ENCODE measurements around the gene ZNF714.

The ZNF714 gene

DNA sequence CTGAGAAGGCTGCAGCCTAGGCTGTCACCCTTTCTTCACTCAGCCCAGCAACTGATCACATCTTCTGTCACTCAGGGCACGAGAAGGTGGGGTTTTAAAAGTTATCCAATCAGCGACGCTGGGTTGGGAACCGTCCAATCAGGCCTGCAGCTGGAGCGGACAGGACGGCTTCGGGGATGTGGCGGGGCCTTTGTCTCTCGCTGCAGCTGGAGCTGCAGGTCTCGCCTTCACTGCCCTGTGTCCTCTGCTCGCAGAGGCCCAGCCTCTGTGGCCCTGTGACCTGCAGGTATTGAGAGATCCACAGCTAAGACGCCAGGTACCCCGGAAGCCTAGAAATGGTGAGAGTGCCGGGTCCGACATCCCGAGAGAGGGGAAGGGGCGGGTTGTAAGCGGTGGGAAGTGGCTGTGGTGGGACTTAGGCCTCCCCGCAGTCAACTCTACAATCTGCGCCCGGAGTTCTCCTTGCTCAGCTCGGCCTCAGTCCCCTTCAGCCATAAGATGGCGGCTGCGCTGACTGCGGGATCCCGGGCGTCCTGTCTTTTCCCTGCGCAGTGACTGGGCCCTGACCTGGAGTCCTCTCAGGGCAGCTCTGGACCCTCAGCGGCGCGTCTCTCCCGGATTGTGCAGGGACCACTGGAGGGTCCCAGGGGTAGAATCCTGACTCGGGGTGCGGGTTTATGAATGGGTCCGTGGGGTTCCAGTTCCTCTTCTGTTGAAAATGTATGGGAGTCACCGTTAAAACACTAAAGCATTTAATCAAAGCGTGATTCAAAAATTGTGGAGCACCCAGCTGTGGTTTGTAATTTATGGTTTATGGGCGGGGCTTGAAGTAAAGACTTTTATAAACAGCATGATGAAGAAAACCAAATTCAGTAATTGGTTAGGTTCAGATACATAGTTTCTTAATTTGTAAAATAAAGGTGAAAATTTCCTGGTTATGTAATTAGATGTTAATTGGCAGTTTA, at the start of gene ZNF714:
ZNF714 (plus strand) TSS at position 193 of the 965 bp plus-strand sequence. CDS start 16,066 bp downstream, outside the sequence.
- DNase-seq (ENCODE audit: low read depth in 2 of 2) = peak; percentile 38 to 71

DNA sequence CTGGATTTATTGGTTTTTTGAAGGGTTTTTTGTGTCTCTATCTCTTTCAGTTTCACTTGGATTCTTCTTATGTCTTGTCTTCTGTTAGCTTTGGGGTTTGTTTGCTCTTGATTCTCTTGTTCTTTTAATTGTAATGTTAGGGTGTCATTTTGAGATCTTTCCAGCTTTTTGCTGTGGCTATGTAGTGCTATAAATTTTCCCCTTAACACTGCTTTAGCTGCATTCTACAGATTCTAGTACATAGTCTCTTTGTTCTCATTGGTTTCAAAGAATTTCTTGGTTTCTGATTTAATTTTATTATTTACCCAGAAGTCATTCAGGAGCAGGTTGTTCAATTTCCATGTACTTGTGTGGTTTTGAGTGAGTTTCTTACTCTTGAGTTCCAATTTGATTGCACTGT, 37.0 kb upstream of the ZNF714 start:
- no peak for DNase-seq (ENCODE audit: low read depth in 2 of 2)

DNA sequence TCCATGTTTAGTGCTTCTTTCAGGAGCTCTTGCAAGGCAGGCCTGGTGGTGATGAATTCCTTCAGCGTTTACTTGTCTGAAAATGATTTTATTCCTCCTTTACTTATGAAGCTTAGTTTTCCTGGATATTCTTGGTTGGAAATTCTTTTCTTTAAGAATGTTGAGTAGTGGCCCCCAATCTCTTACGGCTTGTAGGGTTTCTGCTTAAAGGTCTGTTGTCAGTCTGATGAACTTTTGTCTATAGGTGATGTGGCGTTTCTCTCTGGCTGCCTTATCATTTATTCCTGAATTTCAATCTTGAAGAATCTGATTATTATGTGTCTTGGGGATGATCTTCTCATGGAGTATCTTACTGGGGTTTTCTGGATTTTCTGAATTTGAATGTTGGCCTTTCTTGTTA, 35.5 kb upstream of the ZNF714 start:
- DNase-seq (ENCODE audit: low read depth in 2 of 2) = no peak

DNA sequence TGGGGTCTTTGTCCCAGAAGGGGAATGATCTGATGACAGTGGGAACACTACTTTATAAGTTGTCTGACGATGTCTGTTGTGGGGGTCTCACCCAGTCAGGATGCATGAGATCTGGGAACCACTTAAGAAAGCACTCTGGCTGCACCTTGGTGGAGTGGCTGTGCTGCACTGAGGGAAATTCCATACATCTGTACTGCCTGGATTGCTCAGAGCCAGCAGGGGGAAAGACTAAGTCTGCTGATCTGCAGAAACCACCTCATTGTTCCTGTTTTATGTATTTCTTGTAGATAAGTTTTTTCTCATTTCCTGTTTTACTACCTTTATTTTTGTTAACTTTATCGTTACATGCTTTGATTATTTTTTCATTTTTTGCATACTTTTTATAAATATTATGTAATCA, 34.3 kb upstream of the ZNF714 start:
- no peak for DNase-seq (ENCODE audit: low read depth in 2 of 2)

DNA sequence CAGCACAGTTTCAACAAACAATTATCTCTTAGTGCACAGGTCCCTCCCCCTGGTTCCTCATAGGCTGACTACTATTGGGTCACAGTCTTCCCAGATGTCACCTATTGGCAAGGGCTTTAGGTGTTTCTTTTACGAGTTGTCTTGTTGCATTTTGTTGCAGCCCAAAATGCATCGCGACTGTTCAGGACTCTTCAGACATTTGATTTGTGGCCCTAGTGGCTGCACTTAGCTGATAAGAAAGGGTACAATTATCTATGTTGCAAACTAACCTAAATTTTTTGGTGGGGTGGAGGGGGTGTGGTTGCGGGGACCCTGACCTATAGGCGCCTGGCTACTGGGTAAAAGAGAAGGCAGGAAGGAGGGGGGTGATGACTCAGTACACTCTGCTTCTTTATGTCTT, 29.1 kb upstream of the ZNF714 start:
- no peak for DNase-seq (ENCODE audit: low read depth in 2 of 2)

DNA sequence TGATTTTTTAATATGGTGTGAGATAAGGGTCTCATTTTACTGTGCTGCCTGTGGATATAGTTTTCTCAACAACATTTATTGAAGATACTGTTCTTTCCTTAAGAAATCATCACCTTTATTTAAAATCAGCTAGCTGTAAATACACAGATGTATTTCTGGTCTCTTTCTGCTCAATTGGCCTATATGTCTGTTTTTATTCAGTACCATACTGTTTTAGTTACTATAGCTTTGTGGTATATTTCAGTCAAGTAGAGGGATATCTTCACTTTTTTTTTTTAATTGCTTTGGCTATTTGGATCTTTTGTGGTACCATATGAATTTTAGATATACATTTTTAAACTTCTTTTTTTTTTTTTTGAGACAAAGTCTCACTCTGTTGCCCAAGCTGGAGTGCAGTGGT, 16.7 kb upstream of the ZNF714 start:
- no peak for DNase-seq (ENCODE audit: low read depth in 2 of 2)

DNA sequence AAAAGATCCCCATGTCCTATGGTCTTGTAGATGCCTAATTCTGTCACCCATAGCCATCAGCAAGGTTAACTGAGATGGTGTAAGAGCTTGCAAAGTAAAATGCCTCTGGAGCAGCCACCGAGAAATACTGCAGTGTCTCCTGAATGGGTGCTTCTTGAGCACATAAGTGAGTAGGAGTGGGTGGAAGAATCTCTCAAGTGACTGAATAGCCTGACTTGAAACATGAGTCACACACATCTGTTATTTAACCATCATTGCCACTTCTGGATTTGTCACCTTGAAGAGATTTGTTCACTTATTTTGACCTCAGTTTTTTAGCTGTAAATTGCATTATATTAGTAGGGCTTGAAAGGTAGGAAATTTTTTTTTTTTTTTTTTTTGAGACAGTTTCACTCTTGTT, 2.3 kb downstream of the ZNF714 start:
- DNase-seq (ENCODE audit: low read depth in 2 of 2) = no peak

DNA sequence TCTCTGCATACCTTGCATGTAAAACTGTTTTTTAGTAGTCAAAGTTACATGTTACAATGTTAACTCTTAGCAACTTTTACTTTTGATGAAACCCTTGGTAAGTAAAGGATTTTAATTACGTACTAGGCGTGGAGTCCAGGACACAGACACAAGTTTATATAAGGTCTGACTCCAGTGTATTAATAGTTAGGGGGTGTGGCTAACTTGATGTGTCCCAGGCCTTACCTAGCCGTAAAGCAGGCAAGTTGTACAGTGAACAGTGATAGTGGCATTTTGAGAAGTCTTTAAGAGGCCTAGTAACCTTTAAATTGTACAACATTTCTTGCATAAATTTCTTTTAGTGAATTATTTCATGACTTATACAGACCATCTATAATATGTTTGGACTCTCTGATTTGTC, 5.9 kb downstream of the ZNF714 start:
- no peak for DNase-seq (ENCODE audit: low read depth in 2 of 2)

DNA sequence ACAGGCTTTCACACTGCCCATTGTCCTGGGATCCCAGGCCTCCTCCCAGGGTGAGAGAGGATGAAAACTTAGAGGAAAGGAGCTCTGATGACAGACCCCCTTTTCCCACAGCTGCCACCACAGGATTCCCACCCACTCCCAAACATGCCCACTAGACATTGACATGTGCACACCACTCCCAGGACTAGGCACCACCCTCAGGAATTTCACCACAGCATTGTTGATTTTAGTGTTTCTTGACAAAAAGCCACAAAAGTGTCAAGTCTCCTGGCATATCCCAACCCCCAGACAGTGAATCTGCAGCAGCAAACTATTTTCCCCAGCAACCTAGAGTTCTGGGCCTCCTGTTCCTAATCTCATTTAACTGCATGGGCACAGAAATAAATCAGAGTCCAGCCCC, 10.1 kb downstream of the ZNF714 start:
- DNase-seq (ENCODE audit: low read depth in 2 of 2) = no peak

DNA sequence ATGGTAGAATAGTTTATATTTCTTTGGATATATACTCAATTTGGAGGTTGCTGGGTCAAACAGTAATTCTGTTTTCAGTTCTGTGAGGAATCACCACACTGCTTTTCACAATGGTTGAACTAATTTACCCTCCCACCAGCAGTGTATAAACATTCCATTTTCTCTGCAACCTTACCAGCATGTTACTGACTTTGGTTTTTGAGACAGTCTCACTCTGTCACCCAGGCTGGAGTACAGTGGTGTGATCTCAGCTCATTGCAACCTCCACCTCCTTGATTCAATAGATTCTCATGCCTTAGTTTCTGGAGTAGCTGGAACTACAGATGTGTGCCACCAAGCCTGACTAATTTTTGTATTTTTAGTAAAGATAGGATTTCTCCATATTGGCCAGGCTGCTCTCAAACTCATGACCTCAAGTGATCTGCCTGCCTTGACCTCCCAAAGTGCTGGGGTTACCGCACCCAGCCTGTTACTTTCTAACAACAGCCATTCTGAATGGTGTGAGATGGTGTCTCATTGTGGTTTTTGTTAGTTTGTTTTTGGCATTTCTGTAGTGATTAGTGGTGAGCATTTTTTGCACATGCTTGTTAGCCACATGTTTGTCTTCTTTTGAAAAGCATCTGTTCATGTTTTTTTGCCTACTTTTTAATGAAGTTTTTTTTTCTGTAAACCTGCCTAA, 12.5 kb downstream of the ZNF714 start:
- DNase-seq (ENCODE audit: low read depth in 2 of 2) = no peak

DNA sequence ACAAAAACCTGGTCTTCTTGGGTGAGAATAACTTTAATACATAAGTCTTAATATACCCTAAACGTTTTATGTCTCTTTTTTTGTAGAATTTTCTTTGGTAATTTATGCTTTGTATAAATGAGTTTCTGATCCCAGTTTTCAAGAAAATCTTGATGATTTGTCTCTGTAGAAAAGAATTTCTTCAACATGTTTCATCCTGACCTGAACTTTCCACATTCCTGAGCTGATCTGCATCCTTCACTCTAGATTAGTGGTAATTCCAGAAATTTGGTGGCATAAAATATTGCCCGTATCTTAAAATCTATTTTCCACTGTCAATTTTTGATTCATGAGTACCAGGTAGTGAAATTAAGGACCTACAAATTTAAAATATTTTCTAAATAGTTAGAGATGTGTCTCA, 16.3 kb downstream of the ZNF714 start:
- DNase-seq (ENCODE audit: low read depth in 2 of 2) = no peak

DNA sequence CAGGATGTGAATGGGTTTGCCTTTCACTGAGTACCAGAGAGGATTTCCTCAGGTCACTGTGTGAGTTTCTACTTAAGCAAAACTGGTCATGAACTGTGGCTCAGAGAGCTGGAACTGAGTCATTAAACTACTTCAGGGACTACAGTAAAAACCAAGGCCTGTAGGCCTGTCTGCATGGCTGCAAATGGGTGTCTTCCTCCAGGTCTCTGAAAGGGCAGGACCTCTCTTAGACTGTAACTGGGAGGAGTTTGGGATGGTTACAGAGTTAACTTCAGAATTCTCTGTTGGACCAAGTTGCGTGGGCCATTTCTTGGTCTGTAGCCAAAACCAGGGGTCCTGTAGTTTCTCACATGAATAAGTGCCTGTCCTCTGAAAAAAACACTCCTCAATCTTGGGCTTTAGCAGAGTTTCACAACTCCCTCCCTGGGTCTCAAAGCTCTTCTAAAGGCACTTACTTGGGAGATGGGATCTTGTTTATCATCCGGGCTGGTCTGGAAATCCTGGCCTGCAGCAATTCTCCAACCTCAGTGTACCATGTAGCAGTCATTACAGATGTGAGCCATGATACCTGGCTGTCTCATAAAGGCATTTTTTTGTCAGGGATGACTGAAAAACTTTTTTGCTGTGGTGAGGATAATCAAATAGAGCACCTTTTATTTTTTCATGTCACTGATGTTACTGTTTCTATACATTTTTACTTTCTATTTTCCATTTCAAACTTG, 19.7 kb downstream of the ZNF714 start:
- no peak for DNase-seq (ENCODE audit: low read depth in 2 of 2)

DNA sequence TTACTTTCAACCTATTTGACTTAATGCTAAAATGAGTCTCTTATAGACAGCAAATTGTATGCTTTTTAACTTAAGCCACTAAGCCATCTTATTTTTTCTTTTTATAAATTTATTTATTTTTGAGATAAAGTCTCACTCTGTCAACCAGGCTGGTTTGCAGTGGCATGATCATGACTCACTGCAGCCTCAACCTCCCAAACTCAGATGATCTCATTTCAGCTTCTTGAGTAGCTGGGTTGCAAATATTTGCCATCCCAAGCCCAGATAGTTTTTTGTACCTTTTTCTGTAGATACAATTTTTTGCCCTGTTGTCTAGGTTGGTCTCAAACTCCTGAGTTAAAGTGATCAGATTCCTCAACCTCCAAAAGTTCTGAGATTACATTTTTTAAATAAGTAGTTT, 27.1 kb downstream of the ZNF714 start:
- no peak for DNase-seq (ENCODE audit: low read depth in 2 of 2)

DNA sequence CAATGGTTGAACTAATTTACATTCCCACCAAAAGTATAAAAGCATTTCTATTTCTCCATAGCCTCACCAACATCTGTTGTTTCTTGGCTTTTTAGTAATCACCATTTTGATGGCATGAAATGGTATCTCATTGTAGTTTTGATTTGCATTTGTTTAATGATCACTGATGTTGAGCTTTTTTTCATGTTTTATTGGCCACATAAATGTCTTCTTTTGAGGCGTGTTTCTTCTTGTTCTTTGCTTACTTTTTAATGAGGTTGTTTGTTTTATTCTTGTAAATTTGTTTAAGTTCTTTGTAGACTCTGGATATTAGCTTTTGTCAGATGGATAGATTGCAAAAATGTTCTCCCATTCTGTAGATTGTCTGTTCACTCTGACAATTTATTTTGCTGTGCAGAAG, 28.2 kb downstream of the ZNF714 start:
- DNase-seq (ENCODE audit: low read depth in 2 of 2) = no peak

DNA sequence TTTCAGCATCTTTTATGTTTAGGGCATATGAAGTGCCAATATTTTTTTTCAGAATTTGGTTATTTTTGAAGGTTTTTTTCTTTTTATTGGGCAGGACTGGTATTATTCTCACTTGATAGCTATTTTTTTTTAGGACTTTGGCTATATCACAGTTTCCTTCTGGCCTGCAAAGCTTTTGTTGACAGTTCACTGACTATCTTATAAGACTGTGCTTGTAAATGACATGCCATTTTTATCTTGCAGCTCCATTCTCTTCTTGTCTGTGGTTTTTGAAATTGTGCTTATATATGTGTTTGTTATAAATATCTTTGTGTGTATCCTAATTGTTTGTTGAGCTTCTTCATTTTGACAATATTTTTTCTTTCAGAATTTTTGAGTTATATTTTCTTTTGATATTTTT, 33.4 kb downstream of the ZNF714 start:
- DNase-seq (ENCODE audit: low read depth in 2 of 2) = no peak

DNA sequence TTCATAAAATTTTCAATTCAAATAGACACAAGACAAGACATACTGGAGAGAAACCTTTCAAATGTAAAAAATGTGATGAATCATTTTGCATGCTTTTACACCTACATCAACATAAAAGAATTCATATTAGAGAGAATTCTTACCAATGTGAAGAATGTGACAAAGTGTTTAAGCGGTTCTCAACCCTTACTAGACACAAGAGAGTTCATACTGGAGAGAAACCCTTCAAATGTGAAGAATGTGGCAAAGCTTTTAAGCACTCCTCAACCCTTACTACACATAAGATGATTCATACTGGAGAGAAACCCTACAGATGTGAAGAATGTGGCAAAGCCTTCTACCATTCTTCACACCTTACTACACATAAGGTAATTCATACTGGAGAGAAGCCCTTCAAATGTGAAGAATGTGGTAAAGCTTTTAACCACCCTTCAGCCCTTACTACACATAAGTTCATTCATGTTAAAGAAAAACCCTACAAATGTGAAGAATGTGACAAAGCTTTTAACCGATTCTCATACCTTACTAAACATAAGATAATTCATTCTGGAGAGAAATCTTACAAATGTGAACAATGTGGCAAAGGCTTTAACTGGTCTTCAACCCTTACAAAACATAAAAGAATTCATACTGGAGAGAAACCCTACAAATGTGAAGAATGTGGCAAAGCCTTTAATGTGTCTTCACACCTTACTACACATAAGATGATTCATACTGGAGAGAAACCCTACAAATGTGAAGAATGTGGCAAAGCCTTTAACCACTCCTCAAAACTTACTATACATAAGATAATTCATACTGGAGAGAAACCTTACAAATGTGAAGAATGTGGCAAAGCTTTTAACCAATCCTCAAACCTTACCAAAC, 35.3 kb downstream of the ZNF714 start:
- no peak for DNase-seq (ENCODE audit: low read depth in 2 of 2)

DNA sequence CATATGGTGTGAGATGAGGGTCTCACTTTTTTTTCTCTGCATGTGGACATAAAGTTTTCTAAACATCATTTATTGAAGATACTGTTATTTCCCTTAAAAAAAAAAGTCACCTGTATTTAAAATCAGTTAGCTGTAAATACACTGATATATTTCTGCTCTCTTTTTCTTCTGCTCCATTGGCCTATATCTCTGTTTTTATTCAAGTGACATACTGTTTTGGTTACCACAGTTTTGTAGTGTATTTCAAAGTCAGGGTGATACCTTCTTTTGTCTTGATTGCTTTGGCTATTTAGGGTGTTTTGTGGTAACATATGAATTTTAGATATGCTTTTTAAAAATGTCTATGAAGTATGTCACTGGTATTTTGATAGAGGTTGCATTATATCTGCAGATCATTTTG, 44.1 kb downstream of the ZNF714 start:
- no peak for DNase-seq (ENCODE audit: low read depth in 2 of 2)

DNA sequence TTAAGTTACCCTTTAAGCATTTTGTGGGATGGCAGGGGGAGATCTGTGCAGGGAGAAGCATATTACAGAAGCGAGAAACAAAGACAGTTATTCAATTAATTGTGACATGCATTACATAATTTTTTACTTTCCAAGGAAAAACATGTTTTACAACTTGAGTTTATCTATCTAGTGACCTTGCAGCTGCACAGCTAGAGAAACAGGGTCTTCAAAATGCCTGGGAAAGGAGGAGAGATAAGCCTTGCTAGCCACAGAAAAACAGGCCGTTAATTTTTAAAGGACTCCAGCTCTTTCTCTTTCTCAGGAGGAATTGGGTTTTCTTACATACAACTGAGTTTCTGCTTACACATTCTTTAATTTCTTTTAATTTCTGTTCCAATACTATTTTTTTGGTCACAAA, 45.0 kb downstream of the ZNF714 start:
- DNase-seq (ENCODE audit: low read depth in 2 of 2) = no peak

DNA sequence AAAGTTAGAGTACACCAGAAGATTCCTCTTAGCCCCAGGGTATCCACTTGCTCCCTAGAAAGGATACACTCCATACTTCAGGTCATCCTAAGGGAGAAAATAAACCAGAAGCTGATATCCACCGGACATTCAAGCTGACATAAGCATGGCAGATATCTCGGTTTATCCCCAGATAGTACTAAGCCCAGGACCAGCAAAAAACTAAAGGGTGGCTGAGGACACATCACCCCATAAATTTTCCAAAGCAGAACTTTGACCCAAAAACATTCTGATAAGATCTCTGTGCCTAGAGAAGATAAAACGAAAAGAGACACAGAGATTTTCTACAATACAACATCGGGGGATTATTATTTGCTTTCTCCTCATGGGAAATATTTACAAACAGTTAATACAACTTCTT, 45.9 kb downstream of the ZNF714 start:
- no peak for DNase-seq (ENCODE audit: low read depth in 2 of 2)

DNA sequence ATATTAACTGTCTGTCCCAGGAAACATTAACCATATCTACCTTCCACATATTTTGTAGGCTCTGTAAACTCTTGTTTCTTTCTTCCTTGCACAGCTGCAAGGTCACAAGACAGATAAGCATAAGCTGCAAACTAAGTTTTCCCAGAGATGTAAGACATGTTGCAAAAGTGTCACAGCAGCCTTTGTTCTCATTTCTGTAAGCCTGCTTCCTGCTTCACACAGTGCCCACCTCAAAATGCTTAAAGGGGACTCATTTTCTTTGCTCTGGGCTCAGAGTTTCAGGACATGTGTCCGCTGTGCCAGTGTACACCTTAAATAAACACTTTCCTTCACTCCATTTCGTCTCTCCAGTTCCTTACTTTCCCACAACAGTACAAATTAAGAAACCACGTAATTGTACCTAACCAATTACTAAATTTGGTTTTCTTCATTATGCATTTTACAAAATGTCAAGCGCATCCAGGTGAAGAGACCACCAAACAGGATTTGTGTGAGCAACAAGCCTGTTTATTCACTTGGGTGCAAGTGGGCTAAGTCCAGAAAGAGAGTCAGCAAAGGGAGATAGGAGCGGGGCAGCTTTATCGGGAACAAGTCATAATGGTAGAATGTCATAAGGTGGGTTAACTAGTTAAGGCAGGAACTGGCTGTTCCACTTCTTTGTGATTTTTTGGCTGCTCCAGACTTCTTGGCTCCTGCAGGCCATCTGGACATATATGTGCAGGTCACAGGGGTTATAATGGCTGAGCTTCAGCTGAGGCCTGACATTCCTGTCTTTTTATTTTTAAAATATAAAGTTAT, 47.1 kb downstream of the ZNF714 start:
- no peak for DNase-seq (ENCODE audit: low read depth in 2 of 2)

Data from stimulated activated CD8-positive, alpha-beta memory T cell treated with anti-CD3 and anti-CD28 coated beads, Interleukin-15, amount 100 ng/mL, for 4 hours (primary cell).